Body of pancreas (tissue), 4 donors: Measurements from ENCODE around the gene SREBF2. TPM values are rescaled to one million over a fixed set of nuclear protein-coding genes. Genes with fewer than 3 reads are reported as not detected.

ENCODE experiments used
- ATAC-seq: fragments of 150-250 bp; one replicate; pipeline ENCODE4 v1.9.1; 2016
- DNase-seq, 4 donors: peaks; one replicate each; pipeline ENCODE4 v3.0.0-alpha.2; 2019
- H3K27ac ChIP-seq, 4 donors: fragments of 200-600 bp; sonication (generic); 1 replicate in 3 of 4; 2 replicates in 1 of 4; pipeline versions ENCODE4 v1.5.1 to v1.6.1; 2016 to 2019; ENCODE audit warnings: mild to moderate bottlenecking in 1 of 4, mixed read lengths in 1 of 4, moderate library complexity in 1 of 4
- H3K27me3 ChIP-seq, 2 donors: fragments of 200-600 bp; sonication (generic); one replicate each; pipeline ENCODE4 v1.6.0; 2016; ENCODE audit warnings: mild to moderate bottlenecking in 1 of 2
- H3K36me3 ChIP-seq, 2 donors: fragments of 200-600 bp; sonication (generic); replicated peaks in 1 of 2; 2 replicates each; pipeline ENCODE4 v1.5.1; 2016; ENCODE audit warnings: low read depth in 2 of 2; ENCODE audit not compliant: insufficient read depth in 1 of 2
- H3K4me1 ChIP-seq: fragments of 200-600 bp; sonication (generic); one replicate; pipeline ENCODE4 v1.6.0; 2016
- H3K4me3 ChIP-seq, 2 donors: fragments of 200-600 bp; sonication (generic); 1 replicate in 1 of 2; 2 replicates in 1 of 2; pipeline ENCODE4 v1.5.1; 2016 to 2019
- H3K9me3 ChIP-seq, 3 donors: fragments of 200-600 bp; sonication (generic); 1 replicate in 2 of 3; 2 replicates in 1 of 3; pipeline ENCODE4 v1.5.1; 2016
- POLR2A ChIP-seq, 3 donors: fragments of 450-650 bp; IDR thresholded peaks; one replicate each; pipeline ENCODE4 v1.6.1; 2016; ENCODE audit warnings: antibody characterized with exemption in 3 of 3, mild to moderate bottlenecking in 2 of 3
- WGBS, 2 donors: methylation state at CpG; one replicate each; pipeline ENCODE4 v1.1.5; 2017; 5-methylcytosine and 5-hydroxymethylcytosine counted together
- intact Hi-C: fragments of 100-400 bp; cut with DNase I; formaldehyde crosslinking; loops from one replicate; pipeline ENCODE4 v1.15.1; 2023
- total RNA-seq, 2 donors: library from RNA; depleted of rRNA; stranded (reverse); fragments of >200 nt; gene quantifications; one replicate each; pipeline ENCODE4 v1.1.0, GENCODE V29; 2016
- TF ChIP-seq, protein P1 (sequence below), 7 experiments: fragments of 450-650 bp in 4 of 7; fragments of 200-600 bp in 3 of 7; sonication (generic) in 3 of 7; IDR thresholded peaks; one replicate each; pipeline ENCODE4 v1.5.1; 2016 to 2019; ENCODE audit warnings: antibody characterized with exemption in 7 of 7

SREBF2 gene
- total RNA-seq, 2 donors from 2014 or later, result 40.2 to 68.6 TPM

DNA sequence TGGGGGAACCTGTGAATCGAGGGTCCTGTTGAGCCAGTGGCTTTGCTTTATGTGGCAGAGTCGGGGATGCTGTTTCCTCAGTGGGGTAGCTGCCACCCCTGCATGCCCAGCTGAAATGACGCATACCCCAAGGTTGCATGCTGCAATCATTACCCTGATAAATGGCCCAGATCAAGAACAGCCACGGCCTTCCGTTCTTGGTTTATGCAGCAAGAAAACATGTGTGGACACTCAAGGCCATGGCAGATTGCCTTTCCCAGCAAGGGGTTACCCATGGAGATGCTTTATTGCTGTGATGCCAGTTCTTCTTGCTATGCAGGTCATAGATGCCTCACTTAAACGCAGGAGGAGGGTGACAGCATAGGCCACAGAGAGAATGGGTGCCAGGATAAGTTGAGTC is 14.3 kb upstream of the SREBF2 start:
- DNase-seq (no peak), ATAC-seq (no peak)
- TF ChIP-seq, protein P1, sequence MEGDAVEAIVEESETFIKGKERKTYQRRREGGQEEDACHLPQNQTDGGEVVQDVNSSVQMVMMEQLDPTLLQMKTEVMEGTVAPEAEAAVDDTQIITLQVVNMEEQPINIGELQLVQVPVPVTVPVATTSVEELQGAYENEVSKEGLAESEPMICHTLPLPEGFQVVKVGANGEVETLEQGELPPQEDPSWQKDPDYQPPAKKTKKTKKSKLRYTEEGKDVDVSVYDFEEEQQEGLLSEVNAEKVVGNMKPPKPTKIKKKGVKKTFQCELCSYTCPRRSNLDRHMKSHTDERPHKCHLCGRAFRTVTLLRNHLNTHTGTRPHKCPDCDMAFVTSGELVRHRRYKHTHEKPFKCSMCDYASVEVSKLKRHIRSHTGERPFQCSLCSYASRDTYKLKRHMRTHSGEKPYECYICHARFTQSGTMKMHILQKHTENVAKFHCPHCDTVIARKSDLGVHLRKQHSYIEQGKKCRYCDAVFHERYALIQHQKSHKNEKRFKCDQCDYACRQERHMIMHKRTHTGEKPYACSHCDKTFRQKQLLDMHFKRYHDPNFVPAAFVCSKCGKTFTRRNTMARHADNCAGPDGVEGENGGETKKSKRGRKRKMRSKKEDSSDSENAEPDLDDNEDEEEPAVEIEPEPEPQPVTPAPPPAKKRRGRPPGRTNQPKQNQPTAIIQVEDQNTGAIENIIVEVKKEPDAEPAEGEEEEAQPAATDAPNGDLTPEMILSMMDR (IDR thresholded peaks at IDR 0.05), result no peak
- TF ChIP-seq POLR2A (IDR thresholded peaks at IDR 0.05), result no peak
- H3K27ac ChIP-seq, result no peak overlapping the region
- H3K4me3 ChIP-seq, result no peak overlapping the region
- 62 to 71% methylated on average over 6 of the region's 6 CpGs for WGBS, 2 donors
- H3K9me3 ChIP-seq, result no peaks in the 10 kb centered on the region
- H3K4me1 ChIP-seq, result peaks cover 9% of the 10 kb centered on the region
- intact Hi-C loops, result no loop called here
- H3K27me3 ChIP-seq, result no peaks in the 10 kb centered on the region
- H3K36me3 ChIP-seq, result no peaks in the 10 kb centered on the region

DNA sequence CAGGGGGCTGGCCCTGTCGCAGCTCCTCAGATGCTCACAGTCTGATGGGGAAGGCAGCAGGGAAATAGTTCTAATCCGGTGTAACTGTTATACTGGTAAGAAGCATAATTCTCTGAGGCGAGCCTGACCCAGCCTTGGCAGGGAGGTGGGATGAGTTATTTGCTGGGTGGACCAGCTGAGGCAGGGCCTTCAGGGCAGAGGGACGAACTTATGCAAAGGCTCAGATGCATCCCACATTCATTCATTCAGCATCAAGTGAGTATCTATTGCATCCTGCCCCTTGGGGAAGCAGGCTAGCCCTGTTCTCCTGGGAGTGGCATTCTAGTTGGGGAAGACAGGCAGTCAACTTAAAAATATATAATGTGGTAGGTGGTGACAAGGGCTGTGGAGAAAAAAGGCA is 13.6 kb upstream of the SREBF2 start:
- TF ChIP-seq, protein P1 (IDR thresholded peaks at IDR 0.05), result no peak
- TF ChIP-seq POLR2A (IDR thresholded peaks at IDR 0.05), result no peak
- 88 to 90% methylated on average over 4 of the region's 4 CpGs for WGBS, 2 donors
- H3K27ac ChIP-seq, result no peak overlapping the region

DNA sequence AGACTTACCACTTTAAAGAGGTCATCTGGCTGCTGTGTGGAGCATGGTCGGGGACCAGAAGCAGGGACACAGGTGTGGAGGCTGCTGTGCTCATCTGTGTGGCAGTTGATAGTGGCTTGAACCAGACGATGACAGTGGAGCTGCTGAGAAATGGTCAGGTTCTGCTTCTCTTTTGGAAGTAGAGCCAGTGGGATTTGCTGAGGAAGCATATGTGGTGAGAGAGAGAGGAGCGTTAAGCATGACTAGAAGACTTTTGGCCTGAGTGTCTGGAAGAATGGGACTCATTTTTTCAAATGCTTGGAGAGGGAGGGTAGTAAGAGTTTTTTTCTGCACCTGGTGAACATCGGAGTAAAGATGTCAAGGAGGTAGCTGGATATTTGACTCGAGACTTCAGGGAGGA is 12.5 kb upstream of the SREBF2 start:
- no peaks in the 10 kb centered on the region for H3K9me3 ChIP-seq
- H3K4me3 ChIP-seq, result no peak overlapping the region
- DNase-seq (no peak), ATAC-seq (no peak)
- no peaks in the 10 kb centered on the region for H3K36me3 ChIP-seq
- intact Hi-C loops, result loop anchor here (5.0 kb wide), 1 partner anchor 122 kb away; no protein-coding TSS in a partner anchor
- H3K4me1 ChIP-seq, result peaks cover 9% of the 10 kb centered on the region
- no peaks in the 10 kb centered on the region for H3K27me3 ChIP-seq
- H3K27ac ChIP-seq, result no peak overlapping the region
- TF ChIP-seq, protein P1 (IDR thresholded peaks at IDR 0.05), result no peak
- TF ChIP-seq POLR2A (IDR thresholded peaks at IDR 0.05), result no peak
- WGBS, 2 donors, result 72 to 83% methylated on average over 5 of the region's 5 CpGs

More for the DNA sequence above, 13.6 kb upstream of the SREBF2 start:
- DNase-seq, result no peak
- no peaks in the 10 kb centered on the region for H3K27me3 ChIP-seq
- peaks cover 9% of the 10 kb centered on the region for H3K4me1 ChIP-seq
- no peak for ATAC-seq
- intact Hi-C loops, result no loop called here
- H3K9me3 ChIP-seq, result no peaks in the 10 kb centered on the region
- no peak overlapping the region for H3K4me3 ChIP-seq
- no peaks in the 10 kb centered on the region for H3K36me3 ChIP-seq

DNA sequence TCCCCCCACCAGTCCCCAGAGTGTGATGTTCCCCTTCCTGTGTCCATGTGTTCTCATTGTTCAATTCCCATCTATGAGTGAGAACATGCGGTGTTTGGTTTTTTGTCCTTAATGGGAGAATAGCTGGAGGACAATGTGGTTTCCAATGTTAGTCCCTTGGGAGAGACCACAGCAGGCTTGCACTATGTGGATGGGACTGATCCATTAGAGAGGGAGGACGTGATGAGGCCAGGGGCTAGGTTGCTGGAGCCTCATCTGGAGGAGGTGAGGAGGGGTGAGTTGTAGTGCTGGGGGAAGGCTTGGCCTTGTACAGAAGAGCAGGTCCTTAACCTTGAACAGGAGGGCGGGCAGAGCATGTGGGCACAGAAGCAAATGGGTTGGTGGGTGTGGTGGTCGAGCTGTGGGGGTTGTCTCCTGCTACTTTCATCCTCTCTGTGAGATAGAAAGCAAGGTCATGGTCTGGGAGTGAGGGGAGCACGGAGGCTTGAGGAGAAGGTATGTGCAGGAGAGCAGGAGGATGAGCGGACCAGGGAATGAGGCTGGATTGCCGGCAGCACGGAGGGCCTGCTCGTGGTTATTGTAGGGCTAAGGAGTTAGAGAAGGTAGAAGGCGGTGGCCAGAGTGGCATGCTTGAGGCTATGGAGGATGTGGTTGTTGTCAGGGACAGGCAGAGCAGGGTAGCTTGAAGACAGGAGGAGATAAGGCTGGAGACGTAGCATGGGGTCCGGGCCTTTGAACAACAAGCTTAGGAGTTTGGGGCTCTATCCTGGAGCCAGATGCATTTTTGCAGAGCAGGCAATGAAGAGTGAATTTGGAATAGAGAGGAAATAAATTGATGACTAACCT is 11.2 kb upstream of the SREBF2 start:
- DNase-seq (no peak), ATAC-seq (no peak)
- WGBS, 2 donors, result 77 to 83% methylated on average over 12 of the region's 12 CpGs
- no peaks in the 10 kb centered on the region for H3K9me3 ChIP-seq
- no peak overlapping the region for H3K27ac ChIP-seq
- H3K4me1 ChIP-seq, result peaks cover 21% of the 10 kb centered on the region
- no peaks in the 10 kb centered on the region for H3K36me3 ChIP-seq
- no peak overlapping the region for H3K4me3 ChIP-seq
- H3K27me3 ChIP-seq, result no peaks in the 10 kb centered on the region
- TF ChIP-seq POLR2A (IDR thresholded peaks at IDR 0.05), result no peak
- TF ChIP-seq, protein P1 (IDR thresholded peaks at IDR 0.05), result no peak
- intact Hi-C loops, result loop anchor here (5.0 kb wide), 1 partner anchor 121 kb away; no protein-coding TSS in a partner anchor
